H1 (cell line): ENCODE data around the gene KRTAP19-4. TPM values are rescaled to one million over a fixed set of nuclear protein-coding genes. Genes with fewer than 3 reads are reported as not detected.
"Not testable (repeated sequence)": the region's sequence is repeated elsewhere in the genome, so short reads cannot be mapped to it uniquely, and the experiment has no call there.

Experiments used
- CTCF ChIA-PET: fragments of 300-600 bp; sonication (Branson Sonifier 250); formaldehyde crosslinking; loops from one replicate; lab custom pipeline; 2021; ENCODE audit not compliant: partially characterized antibody; lab: Charles Lee
- POLR2A ChIA-PET: fragments of 300-600 bp; sonication (Branson Sonifier 250); formaldehyde crosslinking; loops from one replicate; lab custom pipeline; 2021; ENCODE audit warnings: inconsistent platforms; ENCODE audit not compliant: partially characterized antibody; lab: Charles Lee
- DNase-seq, 2 experiments: peaks; one replicate each; pipeline versions ENCODE4 v3.0.0 to v3.0.0-alpha.2; 2010 to 2022; ENCODE audit warnings: low spot score in 2 of 2, low read depth in 1 of 2, mixed read lengths in 1 of 2
- FAIRE-seq: peaks from 2 replicates; lab custom pipeline; 2011; peaks lifted over from hg19 to GRCh38; lab: Jason Lieb, UNC
- H2AFZ ChIP-seq: 2 replicates; pipeline ENCODE4 v1.8.1; 2012; ENCODE audit warnings: low read length, inconsistent platforms
- H2AK5ac ChIP-seq: 2 replicates; pipeline ENCODE4 v1.6.1; 2013; ENCODE audit warnings: low read depth, low read length
- H2BK120ac ChIP-seq: replicated peaks from 2 replicates; pipeline ENCODE3; 2013; ENCODE audit warnings: low read depth, low read length, inconsistent platforms
- H2BK12ac ChIP-seq: 2 replicates; pipeline ENCODE4 v1.6.1; 2013; ENCODE audit warnings: low read depth, low read length
- H2BK15ac ChIP-seq: 2 replicates; pipeline ENCODE4 v1.6.1; 2013; ENCODE audit warnings: low read length
- H2BK20ac ChIP-seq: 2 replicates; pipeline ENCODE4 v1.6.1; 2013; ENCODE audit warnings: low read length
- H2BK5ac ChIP-seq: 2 replicates; pipeline ENCODE4 v1.6.1; 2013; ENCODE audit warnings: low read depth, low read length
- H3K14ac ChIP-seq: 2 replicates; pipeline ENCODE4 v1.6.1; 2013; ENCODE audit warnings: inconsistent platforms; ENCODE audit not compliant: insufficient read length
- H3K18ac ChIP-seq: 2 replicates; pipeline ENCODE4 v1.6.1; 2013; ENCODE audit warnings: low read length; ENCODE audit errors: extremely low read depth
- H3K23ac ChIP-seq: 2 replicates; pipeline ENCODE4 v1.6.1; 2013; ENCODE audit warnings: inconsistent platforms; ENCODE audit not compliant: insufficient read length
- H3K23me2 ChIP-seq: 2 replicates; pipeline ENCODE4 v1.6.1; 2013; ENCODE audit warnings: low read depth, low read length
- H3K27ac ChIP-seq: 2 replicates; pipeline ENCODE4 v1.6.1; 2011; ENCODE audit warnings: low read depth, low read length, inconsistent platforms
- H3K27me3 ChIP-seq, 4 experiments: replicated peaks in 1 of 4; 1 replicate in 1 of 4; 2 replicates in 3 of 4; pipeline versions ENCODE4 v1.6.1 to v1.8.1; 2011 to 2013; ENCODE audit warnings: low read length in 3 of 4, mild to moderate bottlenecking in 3 of 4, inconsistent platforms in 2 of 4, mixed read lengths in 2 of 4, moderate library complexity in 1 of 4; ENCODE audit not compliant: control insufficient read depth in 3 of 4, insufficient read depth in 3 of 4; ENCODE audit errors: extremely low read depth in 1 of 4
- H3K36me3 ChIP-seq, 4 experiments: 2 replicates each; pipeline versions ENCODE4 v1.6.1 to v1.8.1; 2011 to 2013; ENCODE audit warnings: mild to moderate bottlenecking in 4 of 4, low read length in 3 of 4, moderate library complexity in 2 of 4, control low read depth in 1 of 4, inconsistent platforms in 1 of 4; ENCODE audit not compliant: insufficient read depth in 4 of 4, control insufficient read depth in 2 of 4
- H3K4ac ChIP-seq: replicated peaks from 2 replicates; pipeline ENCODE3; 2013; ENCODE audit warnings: low read length, low read depth, mixed read lengths, inconsistent platforms; ENCODE audit not compliant: insufficient read length
- H3K4me1 ChIP-seq, 4 experiments: replicated peaks in 1 of 4; 1 replicate in 1 of 4; 2 replicates in 3 of 4; pipeline versions ENCODE4 v1.6.1 to v1.8.1; 2011 to 2013; ENCODE audit warnings: low read length in 3 of 4, inconsistent platforms in 2 of 4, mixed read lengths in 1 of 4; ENCODE audit not compliant: insufficient read depth in 4 of 4, control insufficient read depth in 3 of 4
- H3K4me2 ChIP-seq, 2 experiments: 2 replicates each; pipeline versions ENCODE4 v1.6.1 to v1.8.1; 2011 to 2013; ENCODE audit warnings: low read depth in 2 of 2, low read length in 2 of 2, control low read depth in 1 of 2, inconsistent platforms in 1 of 2, mild to moderate bottlenecking in 1 of 2; ENCODE audit not compliant: insufficient read depth in 1 of 2
- H3K4me3 ChIP-seq, 4 experiments: fragments of 200-600, 300-600 bp in 1 of 4; sonication (generic), shearing (Covaris generic), sonication (Bioruptor Twin) in 1 of 4; 2 replicates each; pipeline versions ENCODE4 v1.5.1 to v1.8.1; 2011 to 2016; ENCODE audit warnings: low read length in 4 of 4, low read depth in 3 of 4, control low read depth in 2 of 4, inconsistent platforms in 2 of 4, mild to moderate bottlenecking in 2 of 4, mixed read lengths in 1 of 4, moderate library complexity in 1 of 4; ENCODE audit not compliant: insufficient read depth in 2 of 4; ENCODE audit errors: extremely low read depth in 1 of 4
- H3K56ac ChIP-seq: replicated peaks from 2 replicates; pipeline ENCODE3; 2013; ENCODE audit warnings: low read depth, mild to moderate bottlenecking, mixed read lengths, low read length, inconsistent platforms; ENCODE audit not compliant: insufficient read length
- H3K79me1 ChIP-seq: 2 replicates; pipeline ENCODE4 v1.6.1; 2013; ENCODE audit warnings: low read depth, low read length, control low read depth
- H3K79me2 ChIP-seq, 2 experiments: 2 replicates each; pipeline versions ENCODE4 v1.6.1 to v1.8.1; 2012 to 2013; ENCODE audit warnings: low read length in 2 of 2, mild to moderate bottlenecking in 2 of 2, inconsistent platforms in 1 of 2; ENCODE audit not compliant: insufficient read depth in 2 of 2, control insufficient read depth in 1 of 2
- H3K9ac ChIP-seq, 4 experiments: replicated peaks in 1 of 4; 1 replicate in 1 of 4; 2 replicates in 3 of 4; pipeline versions ENCODE4 v1.6.1 to v1.8.1; 2011 to 2013; ENCODE audit warnings: low read depth in 3 of 4, low read length in 3 of 4, control low read depth in 2 of 4, mild to moderate bottlenecking in 2 of 4, moderate library complexity in 2 of 4, inconsistent platforms in 1 of 4; ENCODE audit errors: extremely low read depth in 1 of 4
- H3K9me3 ChIP-seq, 2 experiments: 2 replicates each; pipeline versions ENCODE4 v1.6.1 to v1.8.1; 2012 to 2013; ENCODE audit warnings: mild to moderate bottlenecking in 2 of 2, moderate library complexity in 2 of 2, control low read depth in 1 of 2, inconsistent platforms in 1 of 2, low read depth in 1 of 2, low read length in 1 of 2, mixed read lengths in 1 of 2; ENCODE audit not compliant: insufficient read depth in 2 of 2
- H4K20me1 ChIP-seq, 2 experiments: replicated peaks in 1 of 2; 2 replicates each; pipeline versions ENCODE3 to v1.8.1; 2011 to 2013; ENCODE audit warnings: inconsistent platforms in 2 of 2, low read length in 2 of 2, mild to moderate bottlenecking in 1 of 2; ENCODE audit not compliant: insufficient read depth in 2 of 2, control insufficient read depth in 1 of 2
- H4K5ac ChIP-seq: 2 replicates; pipeline ENCODE4 v1.6.1; 2013; ENCODE audit warnings: low read length, low read depth, mixed read lengths, inconsistent platforms; ENCODE audit not compliant: insufficient read length
- H4K8ac ChIP-seq: 2 replicates; pipeline ENCODE4 v1.8.0; 2013; ENCODE audit warnings: mild to moderate bottlenecking, moderate library complexity, low read length, inconsistent platforms; ENCODE audit not compliant: insufficient read depth; ENCODE audit errors: extremely low read depth
- H4K91ac ChIP-seq: replicated peaks from 2 replicates; pipeline ENCODE3; 2013; ENCODE audit warnings: low read length, mixed read lengths, inconsistent platforms; ENCODE audit not compliant: insufficient read length
- CTCF ChIP-seq, 3 experiments: IDR thresholded peaks; 1 replicate in 2 of 3; 2 replicates in 1 of 3; pipeline versions ENCODE4 v1.5.1 to v1.6.1; 2011; ENCODE audit warnings: low read length in 3 of 3, mild to moderate bottlenecking in 3 of 3, inconsistent platforms in 2 of 3, low read depth in 1 of 3, moderate library complexity in 1 of 3; ENCODE audit not compliant: insufficient read depth in 1 of 3; ENCODE audit errors: control extremely low read depth in 1 of 3
- RAD21 ChIP-seq, 2 experiments: IDR thresholded peaks in 1 of 2; conservative IDR thresholded peaks in 1 of 2; 2 replicates each; pipeline ENCODE4 v1.6.1; 2011; ENCODE audit warnings: low read depth in 2 of 2, low read length in 2 of 2, improper control_type of control experiment in 1 of 2, inconsistent platforms in 1 of 2, mild to moderate bottlenecking in 1 of 2, moderate library complexity in 1 of 2
- WGBS, 2 experiments: shearing (Covaris generic) in 1 of 2; methylation state at CpG; one replicate each; pipeline versions ENCODE4 v1.1.6 to v1.1.7; 2013 to 2015; ENCODE audit warnings: low lambda C conversion rate in 2 of 2, mixed read lengths in 2 of 2, inconsistent platforms in 1 of 2, low coverage in 1 of 2, missing lambda C conversion rate in 1 of 2; ENCODE audit not compliant: insufficient replicate concordance in 2 of 2, insufficient coverage in 1 of 2, insufficient read length in 1 of 2; ENCODE audit errors: extremely low coverage in 1 of 2, missing lambda C conversion rate in 1 of 2; 5-methylcytosine and 5-hydroxymethylcytosine counted together
- polyA plus RNA-seq, 7 experiments: library from polyadenylated mRNA; depleted of rRNA in 3 of 7; stranded (reverse) in 5 of 7; unstranded in 2 of 7; fragments of >200 nt in 5 of 7; fragments of 200-250 nt in 2 of 7; gene quantifications; 1 replicate in 5 of 7; 2 replicates in 1 of 7; 4 replicates in 1 of 7; pipeline versions ENCODE4 v1.2.1 to v1.2.3, GENCODE V29; 2011 to 2013; ENCODE audit warnings: missing spikeins in 2 of 7, mixed read lengths in 2 of 7
- total RNA-seq: library from RNA; stranded (reverse); fragmentation: NEBNext Ultra II Directional; extraction: Animal tissue kit (Norgen Biotek cat#: 25700); gene quantifications from 2 replicates; pipeline ENCODE4 v1.2.1, GENCODE V29; 2021

Gene KRTAP19-4
- total and polyA plus RNA-seq, 2 of the 8 experiments (the other 6 are each of a cell fraction or from before 2014, with no cell fraction given): not detected

DNA sequence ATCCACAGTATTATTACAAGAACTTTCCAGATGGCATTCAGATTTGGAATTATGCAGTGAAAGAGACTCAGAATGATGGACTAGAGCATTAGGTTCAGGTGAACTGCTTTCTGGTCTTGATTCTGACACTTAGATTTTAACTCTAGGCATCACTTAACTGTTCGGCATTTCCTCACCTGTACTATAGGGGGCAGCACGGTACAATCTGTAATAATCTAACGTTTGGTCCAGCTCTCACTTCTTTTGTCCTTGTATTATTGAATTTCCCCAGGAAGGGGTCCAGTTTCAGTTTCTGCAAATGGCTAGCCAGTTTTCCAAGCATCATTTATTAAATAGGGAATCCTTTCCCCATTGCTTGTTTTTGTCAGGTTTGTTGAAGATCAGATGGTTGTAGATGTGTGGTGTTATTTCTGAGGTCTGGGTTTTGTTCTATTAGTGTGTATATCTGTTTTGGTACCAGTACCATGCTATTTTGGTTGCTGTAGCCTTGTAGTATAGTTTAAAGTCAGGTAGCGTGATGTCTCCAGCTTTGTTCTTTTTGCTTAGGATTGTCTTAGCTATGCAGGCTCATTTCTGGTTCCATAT, 8.7 kb upstream of the KRTAP19-4 start:
- H2AK5ac ChIP-seq, H2BK12ac ChIP-seq, H3K23ac ChIP-seq, H2BK120ac ChIP-seq, H3K36me3 ChIP-seq, H3K14ac ChIP-seq, H3K27me3 ChIP-seq, H3K56ac ChIP-seq, POLR2A ChIA-PET, H4K91ac ChIP-seq, H4K5ac ChIP-seq, H2BK15ac ChIP-seq, H3K4me3 ChIP-seq, H3K79me2 ChIP-seq, FAIRE-seq, H2BK5ac ChIP-seq, H3K9me3 ChIP-seq, H3K23me2 ChIP-seq, H3K18ac ChIP-seq, H3K4ac ChIP-seq, H3K4me2 ChIP-seq, H3K27ac ChIP-seq, H4K8ac ChIP-seq, H3K9ac ChIP-seq, H4K20me1 ChIP-seq, H3K4me1 ChIP-seq, H2AFZ ChIP-seq, H2BK20ac ChIP-seq, H3K79me1 ChIP-seq: not testable (repeated sequence)
- peak in 1 of 2 experiments; percentile 50 for DNase-seq
- TF ChIP-seq CTCF (IDR thresholded peaks at IDR 0.05; ENCODE audit: control extremely low read depth in 1 of 3, insufficient read depth in 1 of 3, low read depth in 1 of 3, low read length in 3 of 3) (peak in 2 of 3 experiments; percentile 61 to 75; a peak in 3 of 4 replicates), RAD21 (IDR thresholded peaks at IDR 0.05 in 1 of 2, conservative IDR thresholded peaks at IDR 0.05 in 1 of 2; ENCODE audit: low read depth in 2 of 2, low read length in 2 of 2) (peak; percentile 72 to 77)
- 30% methylated on average over 4 of the region's 4 CpGs; no CpG with 5 or more reads in 1 of the 2 experiments for WGBS, 2 experiments
- CTCF ChIA-PET: interaction anchor here (0.5 to 3.8 kb wide), 34 partner anchors 8 to 1053 kb away, joined by 3 to 21 read pairs (median 3); partner anchors contain the start of genes KRTAP19-1, KRTAP19-3, KRTAP19-4 and KRTAP6-2
